ENCODE measurements around the gene ZNF710. TPM values are rescaled to one million over a fixed set of nuclear protein-coding genes. Genes with fewer than 3 reads are reported as not detected.

Gene ZNF710
- total and polyA plus RNA-seq, 2 of the 8 experiments (the other 6 are each of a cell fraction or from before 2014, with no cell fraction given) = 10.5 to 24.0 TPM

DNA sequence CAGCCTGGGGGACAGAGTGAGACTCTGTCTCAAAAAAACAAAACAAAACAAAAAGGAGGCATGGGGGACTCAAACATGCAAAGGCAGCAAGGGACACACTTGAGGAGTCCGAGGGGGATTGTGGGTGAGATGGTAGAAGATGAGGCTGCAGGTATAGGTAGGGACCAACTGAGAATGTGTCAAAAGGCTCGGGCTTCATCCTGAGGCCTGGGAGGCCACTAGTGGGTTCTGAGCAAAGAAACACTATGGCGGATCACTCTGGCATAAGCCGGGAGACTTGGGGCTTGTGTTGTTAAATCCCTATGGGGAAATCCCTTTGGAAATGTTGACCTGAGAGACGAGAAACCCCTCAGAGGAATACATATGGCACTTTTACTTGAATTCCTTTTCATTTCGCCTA lies 21.2 kb downstream of the ZNF710 start:
- no peak overlapping the region for H2BK120ac ChIP-seq (replicated peaks; ENCODE audit: low read depth, low read length)
- H2AFZ ChIP-seq (ENCODE audit: low read length) = no peak overlapping the region
- H3K36me3 ChIP-seq (ENCODE audit: control insufficient read depth in 2 of 4, insufficient read depth in 4 of 4, low read length in 3 of 4) = no peaks in the 10 kb centered on the region
- no peak overlapping the region for H2BK5ac ChIP-seq (ENCODE audit: low read depth, low read length)
- H3K9ac ChIP-seq (replicated peaks in 1 of 4; ENCODE audit: extremely low read depth in 1 of 4, low read depth in 3 of 4, low read length in 3 of 4) = no peak overlapping the region
- no peak overlapping the region for H2BK12ac ChIP-seq (ENCODE audit: low read depth, low read length)
- H3K23ac ChIP-seq (ENCODE audit: insufficient read length) = no peak overlapping the region
- no peaks in the 10 kb centered on the region for H3K9me3 ChIP-seq (ENCODE audit: insufficient read depth in 2 of 2, low read depth in 1 of 2, low read length in 1 of 2)
- H3K4me3 ChIP-seq (ENCODE audit: extremely low read depth in 1 of 4, insufficient read depth in 2 of 4, low read depth in 3 of 4, low read length in 4 of 4) = no peak overlapping the region
- no peak overlapping the region for H3K4ac ChIP-seq (replicated peaks; ENCODE audit: insufficient read length, low read depth, low read length)
- H3K4me2 ChIP-seq (ENCODE audit: insufficient read depth in 1 of 2, low read depth in 2 of 2, low read length in 2 of 2) = no peak overlapping the region
- H3K4me1 ChIP-seq (replicated peaks in 1 of 4; ENCODE audit: control insufficient read depth in 3 of 4, insufficient read depth in 4 of 4, low read length in 3 of 4) = peaks cover 2 to 16% (median 8%) of the 10 kb centered on the region in 4 experiments; a peak in 6 of 7 replicates
- no peak overlapping the region for H2BK20ac ChIP-seq (ENCODE audit: low read length)
- 86% methylated on average over 6 of the region's 6 CpGs; no CpG with 5 or more reads in 1 of the 2 experiments for WGBS, 2 experiments (ENCODE audit: extremely low coverage in 1 of 2, insufficient coverage in 1 of 2, insufficient read length in 1 of 2, insufficient replicate concordance in 2 of 2, low coverage in 1 of 2, low lambda C conversion rate in 2 of 2, missing lambda C conversion rate in 1 of 2)
- H3K14ac ChIP-seq (ENCODE audit: insufficient read length) = no peak overlapping the region
- no peak overlapping the region for H2BK15ac ChIP-seq (ENCODE audit: low read length)
- ChIA-PET CTCF (ENCODE audit: partially characterized antibody) (interaction anchor here (1.0 to 1.3 kb wide), 2 partner anchors 9 to 121 kb away, joined by 4 read pairs; no protein-coding TSS in a partner anchor), POLR2A (ENCODE audit: partially characterized antibody) (interaction anchor here (1.5 kb wide), 1 partner anchor 21 kb away, joined by 5 read pairs; the partner anchor contains the start of gene ZNF710)
- H3K23me2 ChIP-seq (ENCODE audit: low read depth, low read length) = no peaks in the 10 kb centered on the region
- H3K27me3 ChIP-seq (replicated peaks in 1 of 4; ENCODE audit: control insufficient read depth in 3 of 4, extremely low read depth in 1 of 4, insufficient read depth in 3 of 4, low read length in 3 of 4) = no peaks in the 10 kb centered on the region
- peaks cover 0 to 13% of the 10 kb centered on the region in 2 experiments for H4K20me1 ChIP-seq (replicated peaks in 1 of 2; ENCODE audit: control insufficient read depth in 1 of 2, insufficient read depth in 2 of 2, low read length in 2 of 2)
- H4K5ac ChIP-seq (ENCODE audit: insufficient read length, low read depth, low read length) = no peak overlapping the region
- H3K79me2 ChIP-seq (ENCODE audit: control insufficient read depth in 1 of 2, insufficient read depth in 2 of 2, low read length in 2 of 2) = peaks cover 0 to 11% of the 10 kb centered on the region in 2 experiments; a peak in 1 of 4 replicates
- H4K91ac ChIP-seq (replicated peaks; ENCODE audit: insufficient read length, low read length) = no peak overlapping the region
- H3K56ac ChIP-seq (replicated peaks; ENCODE audit: insufficient read length, low read depth, low read length) = no peak overlapping the region
- H2AK5ac ChIP-seq (ENCODE audit: low read depth, low read length) = no peak overlapping the region
- H3K79me1 ChIP-seq (ENCODE audit: low read depth, low read length) = peaks cover 11% of the 10 kb centered on the region
- FAIRE-seq (no peak), DNase-seq (ENCODE audit: low read depth in 1 of 2, low spot score in 2 of 2) (no peak)
- no peak overlapping the region for H3K27ac ChIP-seq (ENCODE audit: low read depth, low read length)
- H3K18ac ChIP-seq (ENCODE audit: extremely low read depth, low read length) = no peak overlapping the region
- no peak overlapping the region for H4K8ac ChIP-seq (ENCODE audit: extremely low read depth, insufficient read depth, low read length)

Measured in H1 (cell line).